GM15510 (cell line): ENCODE measurements around the gene TMEM42.

Experiments used
- POLR2A ChIP-seq: IDR thresholded peaks from 3 replicates; pipeline ENCODE4 v1.6.1; 2011; ENCODE audit warnings: borderline replicate concordance; ENCODE audit not compliant: insufficient read length; ENCODE audit errors: extremely low read depth

Gene TMEM42

GRCh38 chr3:44861412-44862225 lies at the start of gene TMEM42:
TMEM42 (plus strand) TSS chr3:44861912; CDS start chr3:44861925, 13 bp downstream.
- peak; percentile 84 for TF ChIP-seq POLR2A

GRCh38 chr3:44814751-44815150 lies 47.0 kb upstream of the TMEM42 start:
- TF ChIP-seq POLR2A = no peak

- no peak for TF ChIP-seq POLR2A
Measured at GRCh38 chr3:44825264-44825925, 36.3 kb upstream of the TMEM42 start.

GRCh38 chr3:44827196-44827595 lies 34.5 kb upstream of the TMEM42 start:
- no peak for TF ChIP-seq POLR2A

- TF ChIP-seq POLR2A = no peak
Measured at GRCh38 chr3:44831232-44831631, 30.5 kb upstream of the TMEM42 start.

- no peak for TF ChIP-seq POLR2A
Measured at GRCh38 chr3:44832032-44832431, 29.7 kb upstream of the TMEM42 start.

- no peak for TF ChIP-seq POLR2A
Measured at GRCh38 chr3:44832965-44833364, 28.7 kb upstream of the TMEM42 start.

- no peak for TF ChIP-seq POLR2A
Measured at GRCh38 chr3:44833394-44833793, 28.3 kb upstream of the TMEM42 start.

- TF ChIP-seq POLR2A = no peak
Measured at GRCh38 chr3:44835684-44836083, 26.0 kb upstream of the TMEM42 start.

GRCh38 chr3:44842376-44842775 lies 19.3 kb upstream of the TMEM42 start:
- no peak for TF ChIP-seq POLR2A

GRCh38 chr3:44845528-44846520 lies 15.9 kb upstream of the TMEM42 start:
- no peak for TF ChIP-seq POLR2A

- TF ChIP-seq POLR2A = no peak
Measured at GRCh38 chr3:44848634-44849033, 13.1 kb upstream of the TMEM42 start.

GRCh38 chr3:44860117-44860516 lies 1.6 kb upstream of the TMEM42 start:
- no peak for TF ChIP-seq POLR2A

- TF ChIP-seq POLR2A = no peak
Measured at GRCh38 chr3:44862226-44862637, 520 bp downstream of the TMEM42 start.

GRCh38 chr3:44865272-44866035 lies 3.7 kb downstream of the TMEM42 start:
- no peak for TF ChIP-seq POLR2A
